ENCODE results near the gene CR1.
"Not testable (repeated sequence)": the region's sequence is repeated elsewhere in the genome, so short reads cannot be mapped to it uniquely, and the experiment has no call there.

DNA sequence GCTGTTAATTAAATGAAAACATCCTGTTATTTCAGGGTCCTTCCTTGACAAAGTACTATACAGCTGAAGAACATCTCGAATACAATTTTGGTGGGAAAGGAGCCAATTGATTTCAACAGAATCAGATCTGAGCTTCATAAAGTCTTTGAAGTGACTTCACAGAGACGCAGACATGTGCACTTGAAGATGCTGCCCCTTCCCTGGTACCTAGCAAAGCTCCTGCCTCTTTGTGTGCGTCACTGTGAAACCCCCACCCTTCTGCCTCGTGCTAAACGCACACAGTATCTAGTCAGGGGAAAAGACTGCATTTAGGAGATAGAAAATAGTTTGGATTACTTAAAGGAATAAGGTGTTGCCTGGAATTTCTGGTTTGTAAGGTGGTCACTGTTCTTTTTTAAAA is 143.4 kb downstream of the CR1 start:
- not testable (repeated sequence) for TF ChIP-seq CTCF (conservative IDR thresholded peaks at IDR 0.05; ENCODE audit: low read length); EZH2phosphoT487 (IDR thresholded peaks at IDR 0.05; ENCODE audit: borderline replicate concordance, low read depth, low read length)

Data from OCI-LY7 (cell line).